HG03159 (cell line): ENCODE data around the gene PPM1G.

ENCODE experiments used
- ATAC-seq: cut with Tn5 transposase; IDR thresholded peaks from one replicate; pipeline ENCODE4 v1.9.1; 2021; ENCODE audit warnings: mild to moderate bottlenecking, moderate library complexity; ENCODE audit not compliant: unreplicated experiment

The PPM1G gene

GRCh38 chr2:27416151-27416550 lies 6.8 kb upstream of the PPM1G start:
- no peak for ATAC-seq

GRCh38 chr2:27412419-27413152 lies 3.2 kb upstream of the PPM1G start:
- no peak for ATAC-seq

- ATAC-seq: peak; percentile 25
Measured at GRCh38 chr2:27408601-27409320, 630 bp downstream of the PPM1G start.

- no peak for ATAC-seq
Measured at GRCh38 chr2:27407798-27408491, 1.4 kb downstream of the PPM1G start.

- no peak for ATAC-seq
Measured at GRCh38 chr2:27400348-27401135, 8.8 kb downstream of the PPM1G start.

- no peak for ATAC-seq
Measured at GRCh38 chr2:27398962-27399361, 10.4 kb downstream of the PPM1G start.

- ATAC-seq: no peak
Measured at GRCh38 chr2:27393225-27393624, 16.2 kb downstream of the PPM1G start.

GRCh38 chr2:27390822-27391679 lies 18.3 kb downstream of the PPM1G start:
- no peak for ATAC-seq

- no peak for ATAC-seq
Measured at GRCh38 chr2:27381577-27382181, 27.7 kb downstream of the PPM1G start.

- peak; percentile 78 for ATAC-seq
Measured at GRCh38 chr2:27380626-27381545, 28.5 kb downstream of the PPM1G start, which contains the start of gene ZNF513. ZNF513 (minus strand) TSS chr2:27380734; CDS start chr2:27380526, 208 bp downstream.

- no peak for ATAC-seq
Measured at GRCh38 chr2:27379836-27380625, 29.4 kb downstream of the PPM1G start.

- no peak for ATAC-seq
Measured at GRCh38 chr2:27379383-27379835, 30.0 kb downstream of the PPM1G start.

- ATAC-seq: no peak
Measured at GRCh38 chr2:27378809-27379290, 30.5 kb downstream of the PPM1G start.

- no peak for ATAC-seq
Measured at GRCh38 chr2:27378096-27378808, 31.1 kb downstream of the PPM1G start.

GRCh38 chr2:27377618-27378095 lies 31.7 kb downstream of the PPM1G start:
- no peak for ATAC-seq

GRCh38 chr2:27376866-27377617 lies 32.3 kb downstream of the PPM1G start:
- no peak for ATAC-seq
